Occipital lobe (tissue), 2 donors: Measurements from ENCODE around the gene ANKRD23. TPM values are rescaled to one million over a fixed set of nuclear protein-coding genes. Genes with fewer than 3 reads are reported as not detected.
A peak's percentile ranks its signal among the peaks of the same experiment; 100 is the strongest.
"Not testable (repeated sequence)": the region's sequence is repeated elsewhere in the genome, so short reads cannot be mapped to it uniquely, and the experiment has no call there.

Experiments used
- DNase-seq: peaks from one replicate; lab custom pipeline; 2025; lab: John Stamatoyannopoulos, UW
- total RNA-seq: library from RNA; depleted of rRNA; stranded (reverse); fragments of >200 nt; gene quantifications from one replicate; pipeline ENCODE4 v1.2.3, GENCODE V29; 2014

ANKRD23 gene
- total RNA-seq, 1 donor from 2014 or later, result 5.9 TPM

DNA sequence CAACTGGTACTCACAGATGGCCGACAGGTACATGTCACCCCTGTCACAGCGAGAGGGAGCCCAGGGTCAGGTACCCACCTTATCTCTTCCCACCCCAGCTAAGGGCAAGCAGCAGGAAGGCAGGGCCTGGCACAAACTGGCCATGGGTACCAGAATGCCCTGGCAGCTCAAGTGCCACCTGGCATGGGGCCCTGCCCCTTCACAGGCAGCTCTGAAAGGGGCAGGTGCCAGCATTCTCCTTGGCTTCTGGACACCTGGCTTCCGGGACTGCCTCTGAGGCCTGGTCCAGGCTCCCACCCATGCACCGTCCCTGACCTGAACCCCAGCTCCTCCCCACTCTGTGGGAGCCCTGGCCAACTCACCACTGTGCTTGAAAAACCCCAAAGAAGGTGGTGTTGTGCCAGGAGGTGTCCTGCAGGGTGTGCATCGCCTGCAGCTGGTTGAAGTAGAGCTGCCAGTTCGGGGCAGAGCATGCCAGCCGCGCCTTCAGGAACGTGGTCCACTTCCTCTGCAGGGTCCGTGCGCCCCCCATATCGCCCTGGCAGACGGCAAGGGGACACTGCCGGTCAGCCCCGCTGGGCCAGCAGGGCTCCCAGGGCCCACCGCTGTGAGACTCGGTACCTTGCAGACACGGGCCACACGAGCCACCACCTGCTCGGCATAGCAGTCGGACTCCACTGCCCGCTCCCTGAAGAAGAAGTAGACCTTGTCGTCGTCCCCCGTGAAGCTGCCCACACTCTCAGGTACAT is 20.7 kb upstream of the ANKRD23 start:
- DNase-seq, result no peak

- DNase-seq, result no peak
Measured at GRCh38 chr2:96863575-96864342, 19.9 kb upstream of the ANKRD23 start.

DNA sequence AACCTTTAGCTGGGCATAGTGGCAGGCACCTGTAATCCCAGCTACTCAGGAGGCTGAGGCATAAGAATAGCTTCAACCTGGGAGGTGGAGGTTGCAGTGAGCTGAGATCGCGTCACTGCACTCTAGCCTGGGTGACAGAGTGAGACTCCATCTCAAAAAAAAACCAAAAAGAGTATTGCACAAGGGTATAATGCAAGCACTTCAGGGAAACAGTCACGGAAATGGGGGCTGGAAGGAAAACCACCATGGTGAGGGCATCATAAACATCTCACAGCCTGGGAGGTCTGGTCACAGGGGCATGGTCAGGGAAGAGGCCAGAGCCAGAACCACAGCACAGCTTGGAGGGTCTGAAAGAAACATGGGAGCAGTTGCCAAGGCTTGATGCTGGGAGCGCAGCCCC is 19.2 kb upstream of the ANKRD23 start:
- not testable (repeated sequence) for DNase-seq

- no peak for DNase-seq
Measured at GRCh38 chr2:96861074-96861473, 17.3 kb upstream of the ANKRD23 start.

DNA sequence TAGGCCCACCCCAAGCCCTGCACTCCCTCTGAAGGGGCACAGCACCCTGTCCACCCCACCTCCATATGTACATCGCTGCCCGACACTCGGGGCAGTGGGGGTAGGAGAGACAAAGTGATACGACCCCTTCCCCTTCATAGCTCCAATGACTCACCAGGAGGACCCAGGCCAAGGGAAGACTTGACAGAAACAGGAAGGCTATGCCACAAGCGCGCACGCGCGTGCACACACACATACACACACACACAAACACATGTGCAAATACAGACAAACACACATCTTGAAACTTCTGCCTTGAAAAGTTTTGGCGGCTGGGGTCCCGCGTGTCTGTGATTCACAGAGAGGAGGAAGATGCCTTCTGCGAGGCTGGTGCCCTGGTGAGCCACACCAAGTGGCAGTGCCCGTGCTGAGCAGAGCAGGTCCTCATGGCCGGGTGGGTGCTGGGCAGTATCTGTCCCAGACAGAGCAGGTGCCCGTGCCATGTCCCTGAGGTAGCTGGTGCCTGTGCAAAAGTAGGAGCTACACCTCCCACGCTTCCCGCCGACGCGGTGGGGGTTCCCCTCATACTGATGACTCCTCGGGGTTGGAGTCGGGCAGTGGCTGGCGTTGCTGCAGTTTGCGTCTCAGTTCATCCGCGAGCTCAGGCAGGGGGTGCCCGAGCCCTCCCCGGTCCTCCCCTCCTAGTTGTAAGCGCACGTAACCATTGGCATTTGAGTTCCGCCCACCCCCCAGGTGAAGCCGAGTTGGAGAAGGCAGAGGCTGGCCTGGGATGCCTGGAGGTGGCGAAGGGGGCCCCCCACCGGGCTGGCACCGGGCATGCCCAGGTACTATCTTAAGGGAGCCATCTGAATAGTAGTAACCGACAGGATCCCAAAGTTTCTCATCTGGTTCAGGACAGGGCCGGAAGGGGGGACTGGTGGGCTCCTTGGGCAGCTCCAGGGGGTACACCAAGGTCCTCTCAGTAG is 16.5 kb upstream of the ANKRD23 start:
- no peak for DNase-seq

DNA sequence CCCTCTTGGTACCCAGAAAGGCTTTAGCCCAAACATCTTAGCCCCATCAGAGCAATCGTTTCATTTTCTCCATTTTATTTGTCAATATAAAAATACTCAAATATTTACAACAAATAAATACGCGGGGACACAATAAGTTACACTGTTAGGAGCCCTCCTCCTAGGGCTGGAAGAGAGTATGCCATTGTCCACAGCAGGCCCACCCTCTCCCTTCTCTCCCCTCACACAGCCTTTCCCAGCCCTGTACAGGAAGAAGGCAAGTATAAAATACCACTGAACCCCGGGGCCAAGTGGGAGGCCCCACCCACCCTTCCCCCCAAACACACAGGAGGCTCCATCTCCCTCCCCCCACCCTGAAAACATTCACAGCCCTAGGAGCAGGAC is 15.9 kb upstream of the ANKRD23 start:
- DNase-seq, result no peak

DNA sequence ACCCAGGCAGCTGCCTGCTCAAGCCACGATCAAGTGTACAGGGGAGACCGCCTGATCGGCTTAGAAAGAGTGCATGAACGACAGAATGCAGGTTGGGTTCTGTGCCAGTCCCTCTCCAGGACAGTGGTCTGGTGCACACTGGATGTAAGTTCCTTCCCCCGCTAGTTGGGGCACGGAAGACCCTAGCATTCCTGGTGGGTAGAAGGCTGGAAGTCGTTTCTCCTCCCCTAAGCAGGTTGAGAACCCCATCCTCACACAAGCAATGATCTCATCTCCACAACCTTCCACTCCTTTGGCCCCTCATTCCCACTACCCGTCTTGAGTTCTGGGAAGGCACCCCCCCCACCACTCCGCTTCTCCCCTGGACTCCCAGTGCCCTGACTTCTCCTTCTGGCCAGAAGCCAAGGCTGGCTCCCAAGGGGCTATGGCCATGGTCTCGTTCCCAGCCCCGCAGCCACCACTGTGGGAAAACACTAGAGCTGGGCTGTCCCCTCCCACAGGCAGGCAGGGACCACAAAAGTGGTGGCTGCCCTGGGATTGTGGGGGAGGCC is 15.4 kb upstream of the ANKRD23 start:
- no peak for DNase-seq

DNA sequence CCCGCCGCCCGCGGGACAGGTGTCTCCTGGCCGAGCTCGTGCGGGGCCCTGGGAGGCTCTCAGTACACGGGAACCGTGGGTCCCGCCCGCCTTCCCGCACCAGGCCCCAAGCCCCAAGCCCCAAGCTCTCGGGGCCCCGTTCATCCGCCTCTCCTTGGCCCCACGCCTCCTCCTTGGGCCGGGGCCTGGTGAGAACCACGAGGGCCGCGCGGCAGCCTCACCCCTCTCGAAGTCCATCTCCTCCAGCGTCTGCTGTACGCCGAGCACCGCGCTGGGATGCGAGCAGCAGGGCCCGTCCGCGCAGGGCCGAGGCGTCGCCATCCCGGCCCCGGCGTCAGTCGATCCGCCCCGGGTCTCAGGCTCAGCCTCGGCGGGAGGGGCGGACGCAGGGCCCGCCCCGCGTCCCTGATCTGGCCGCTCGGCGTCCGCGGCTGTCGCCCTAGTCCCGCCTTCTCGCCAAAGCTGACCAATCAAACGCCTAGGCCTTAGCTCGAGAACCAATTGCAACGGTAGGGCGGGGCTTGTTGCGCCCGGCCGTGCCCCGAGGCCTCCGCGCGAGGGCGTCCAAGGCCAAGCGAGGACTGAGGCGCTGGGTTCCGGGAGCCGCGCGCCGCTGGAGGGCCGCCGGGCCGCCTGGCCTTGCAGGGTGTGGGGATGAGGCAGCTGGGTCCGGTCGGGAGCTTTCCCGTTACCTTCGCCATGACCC is 14.0 kb upstream of the ANKRD23 start, which contains the start of gene ANKRD39:
Gene ANKRD39, minus strand, starts transcription at position 350 of the 706 bp plus-strand sequence. Its CDS starts 29 bp downstream, at position 321.
- DNase-seq, result peak; percentile 97

DNA sequence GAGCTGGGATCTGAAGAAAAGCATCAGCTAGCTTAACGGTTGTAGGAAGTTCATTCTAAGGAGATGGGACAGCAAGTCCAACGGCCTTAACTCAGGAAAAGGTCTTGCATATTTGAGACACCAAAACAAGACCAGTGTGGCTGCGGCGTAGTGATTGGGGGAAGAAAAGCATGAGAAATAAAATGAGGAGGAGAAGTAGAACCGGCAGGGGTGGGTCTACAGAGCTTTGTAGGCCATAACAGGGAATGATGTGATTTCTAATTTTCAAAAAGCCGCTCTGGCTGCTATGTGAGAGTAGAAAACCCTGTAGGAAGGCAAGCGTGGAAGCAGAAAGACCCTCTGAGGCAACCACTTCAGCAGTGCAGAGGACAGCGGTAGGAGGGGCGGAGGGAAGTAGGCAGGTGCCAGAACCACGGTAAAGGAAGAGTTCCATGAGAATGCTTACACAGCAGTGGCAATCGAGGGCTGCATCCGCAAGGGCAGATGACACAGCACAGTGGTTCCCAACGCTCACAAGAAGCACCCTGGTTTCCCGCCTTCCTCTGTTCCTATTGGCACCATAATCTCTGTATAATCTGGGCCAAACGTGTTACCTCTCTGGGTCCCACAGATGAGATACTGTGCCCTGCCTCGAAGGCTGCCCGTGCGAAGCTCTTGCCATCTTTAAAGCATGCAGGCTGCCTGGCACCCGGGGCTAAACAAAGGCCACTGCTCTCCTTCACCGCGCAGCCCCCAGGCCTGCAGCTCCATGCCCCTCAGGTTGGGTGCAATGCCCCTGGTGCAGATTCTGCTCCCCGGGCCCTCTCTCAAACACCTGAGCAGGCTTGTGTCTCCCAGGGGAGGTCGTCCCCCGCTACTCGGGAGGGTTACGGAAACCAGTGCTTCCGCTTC is 13.2 kb upstream of the ANKRD23 start:
- DNase-seq, result no peak

DNA sequence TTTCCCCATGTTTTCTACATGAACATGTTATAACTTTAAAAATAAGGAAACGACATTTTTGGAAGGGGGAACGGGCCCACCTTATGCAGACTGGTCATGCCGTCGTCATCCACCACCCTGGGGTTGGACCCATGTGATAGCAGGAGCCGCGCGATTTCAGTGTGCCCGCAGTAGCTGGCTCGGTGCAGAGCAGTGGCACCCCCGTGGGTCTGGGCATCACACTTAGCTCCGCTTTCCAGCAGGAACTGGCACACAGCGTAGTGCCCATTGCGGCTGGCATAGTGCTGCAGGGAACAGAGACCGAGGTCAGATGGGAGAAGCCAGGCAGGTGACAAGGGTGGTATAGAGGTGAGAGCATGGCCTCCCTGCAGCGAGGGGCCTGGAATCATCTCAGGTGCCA is 9.5 kb upstream of the ANKRD23 start:
- no peak for DNase-seq

DNA sequence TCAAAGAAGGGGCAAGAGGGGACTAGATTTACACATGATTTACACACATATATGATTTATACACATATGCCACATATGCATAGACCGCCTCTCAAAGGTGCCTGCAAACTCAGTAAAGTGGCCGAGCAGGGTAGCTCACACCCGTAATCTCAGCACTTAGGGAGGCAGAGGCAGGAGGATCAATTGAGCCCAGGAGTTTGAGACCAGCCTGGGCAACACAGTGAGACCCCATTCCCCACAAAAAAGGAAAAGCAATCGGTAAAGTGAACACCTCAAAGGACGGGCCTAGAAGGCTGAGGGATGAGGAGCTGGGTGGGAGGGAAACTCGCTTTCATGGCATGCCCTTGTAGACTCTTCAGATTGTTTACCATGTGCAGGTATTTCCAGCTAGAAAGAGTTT is 8.8 kb upstream of the ANKRD23 start:
- no peak for DNase-seq

GRCh38 chr2:96848264-96848663 is 4.4 kb upstream of the ANKRD23 start:
- no peak for DNase-seq

GRCh38 chr2:96847586-96847985 is 3.8 kb upstream of the ANKRD23 start:
- no peak for DNase-seq

DNA sequence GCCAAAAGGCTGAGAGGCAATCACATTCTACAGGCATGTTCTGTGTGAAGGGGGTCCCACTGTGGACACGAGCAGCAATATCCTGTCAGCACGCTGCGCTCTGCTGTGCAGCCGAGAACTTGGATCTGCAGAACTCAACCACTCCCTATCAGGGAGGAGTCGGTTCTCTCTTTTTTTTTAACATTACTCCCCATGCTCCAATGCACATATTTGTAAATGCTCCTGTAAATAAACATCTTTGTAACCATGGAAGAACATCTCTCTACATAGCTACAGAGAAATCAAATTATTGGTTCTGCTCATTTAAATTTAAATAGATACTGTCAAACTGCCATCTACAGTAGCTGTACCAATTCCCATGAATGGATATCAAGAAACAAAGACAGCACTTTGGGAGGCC is 3.0 kb upstream of the ANKRD23 start:
- no peak for DNase-seq

DNA sequence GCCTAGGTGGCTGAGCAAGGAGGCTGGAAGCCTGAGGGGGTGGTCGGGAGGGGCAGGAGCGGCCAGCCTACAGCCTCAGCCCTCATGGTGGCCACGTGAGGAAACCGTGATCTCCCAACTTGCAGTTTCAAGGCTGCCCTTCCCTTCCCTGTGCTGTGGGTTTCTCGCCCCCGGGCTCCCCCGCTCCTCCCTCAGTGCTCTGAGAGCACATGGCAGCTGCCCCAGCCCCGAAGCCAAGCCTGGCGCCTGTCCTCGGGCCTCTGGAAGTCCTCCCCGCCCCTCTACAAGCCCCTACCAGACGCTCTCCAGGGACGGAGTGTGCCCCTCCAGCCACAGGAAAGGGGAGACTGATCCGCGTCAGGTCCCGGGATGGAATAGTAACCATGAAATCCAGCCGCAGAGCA is 586 bp upstream of the ANKRD23 start:
- DNase-seq, result no peak

DNA sequence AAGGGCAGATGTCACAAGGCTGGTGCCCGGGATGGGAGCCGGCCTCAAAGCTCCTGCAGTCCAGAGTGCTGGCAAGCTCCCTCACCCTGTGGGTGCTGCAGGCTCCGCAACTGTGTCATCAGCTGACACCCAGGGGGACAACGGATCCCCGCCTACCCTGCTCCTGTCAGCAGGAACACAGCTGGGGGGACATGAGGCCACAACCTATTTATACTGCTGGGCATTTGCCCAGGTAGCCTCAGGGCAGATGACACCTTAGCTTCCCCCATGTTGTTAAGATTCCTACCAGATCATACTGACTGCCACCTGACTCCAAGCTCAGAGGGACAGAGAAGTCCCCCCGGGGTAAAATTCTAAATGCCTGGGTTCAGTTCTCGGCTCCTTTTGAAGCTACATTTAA is 1.2 kb downstream of the ANKRD23 start:
- DNase-seq, result no peak

DNA sequence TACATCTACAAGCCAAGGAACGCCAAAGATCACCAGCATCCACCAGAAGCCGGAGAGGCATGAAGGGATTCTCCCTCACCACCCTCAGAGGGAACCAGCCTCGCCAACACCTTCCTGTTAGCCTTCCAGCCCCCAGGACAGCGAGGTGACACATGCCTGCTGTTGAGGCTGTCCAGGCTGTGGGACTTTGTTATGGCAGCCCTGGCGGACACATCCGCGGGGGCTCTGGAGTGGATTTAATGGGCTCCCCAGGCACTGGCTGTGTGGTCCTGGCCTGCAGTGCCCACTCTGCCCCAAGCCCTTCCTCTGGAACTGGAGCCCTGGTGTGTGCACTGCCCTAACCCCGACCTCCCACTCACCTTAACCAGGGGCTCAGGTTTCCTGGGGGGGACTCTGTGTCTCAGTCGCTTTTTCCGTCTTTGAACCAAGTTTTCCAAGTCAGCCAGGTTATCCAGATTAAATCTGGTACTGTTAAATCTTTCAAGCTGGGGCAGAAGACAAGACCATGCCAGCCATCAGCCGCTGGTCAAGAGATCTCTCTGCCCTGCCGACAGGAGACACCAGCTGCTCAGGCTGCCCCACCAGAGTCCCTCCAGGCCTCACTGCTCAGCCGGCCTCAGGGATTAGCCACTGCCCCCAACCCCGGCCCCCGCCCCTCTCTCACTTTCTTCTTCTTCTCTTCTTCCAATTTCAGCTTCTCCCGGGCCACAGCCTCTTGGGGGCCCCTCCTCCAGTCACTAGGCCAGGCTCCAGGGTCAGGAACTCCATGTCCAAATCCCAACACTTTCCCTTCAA is 1.9 kb downstream of the ANKRD23 start:
- no peak for DNase-seq

- no peak for DNase-seq
Measured at GRCh38 chr2:96839875-96840850, 3.7 kb downstream of the ANKRD23 start.
